ENCODE results near the gene IRF1. TPM values are rescaled to one million over a fixed set of nuclear protein-coding genes. Genes with fewer than 3 reads are reported as not detected.
A peak's percentile ranks its signal among the peaks of the same experiment; 100 is the strongest.

The IRF1 gene
- total RNA-seq, 2 experiments from 2014 or later: 205 to 223 TPM

DNA sequence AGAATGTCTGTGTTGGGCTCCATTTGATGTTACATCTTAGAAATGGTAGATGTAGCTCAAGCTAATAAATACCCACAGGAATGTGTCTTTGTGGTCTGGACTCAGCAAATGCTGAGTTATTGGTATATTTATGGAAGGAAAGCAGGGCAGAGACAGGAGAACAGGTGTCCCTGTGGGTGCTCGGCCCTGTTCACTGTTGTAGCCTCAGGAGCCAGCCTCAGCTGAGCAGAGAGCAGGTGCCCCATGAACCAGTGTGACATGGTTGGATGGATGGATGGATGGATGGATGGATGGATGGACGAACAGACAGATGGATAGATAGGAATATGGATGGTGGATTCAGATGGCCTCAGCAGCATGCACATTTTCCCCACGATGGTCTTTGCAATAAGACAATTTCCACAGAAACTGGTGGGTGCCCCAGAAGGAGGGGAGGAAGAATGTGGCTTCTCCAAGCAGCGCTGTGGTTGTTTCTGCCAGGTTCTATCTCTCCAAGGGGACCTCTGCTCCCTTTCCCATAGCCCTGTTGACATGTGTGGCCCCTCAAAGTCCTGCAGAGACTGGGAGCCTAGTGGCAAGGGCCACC is 8.2 kb upstream of the IRF1 start:
- Mint-ChIP-seq H3K36me3 (no peaks in the 10 kb centered on the region), H3K4me3 (no peak overlapping the region), H3K27me3 (no peaks in the 10 kb centered on the region), H3K9me3 (ENCODE audit: low read depth) (no peaks in the 10 kb centered on the region), H3K27ac (peak overlapping the region; percentile 62), H3K4me1 (peaks cover 57% of the 10 kb centered on the region)
- no peak for DNase-seq
- ATAC-seq: no peak
- CTCF ChIA-PET: interaction anchor here (1.0 to 12.7 kb wide), 9 partner anchors 11 to 321 kb away, joined by 3 to 328 read pairs (median 8); partner anchors contain the start of gene KIF3A

DNA sequence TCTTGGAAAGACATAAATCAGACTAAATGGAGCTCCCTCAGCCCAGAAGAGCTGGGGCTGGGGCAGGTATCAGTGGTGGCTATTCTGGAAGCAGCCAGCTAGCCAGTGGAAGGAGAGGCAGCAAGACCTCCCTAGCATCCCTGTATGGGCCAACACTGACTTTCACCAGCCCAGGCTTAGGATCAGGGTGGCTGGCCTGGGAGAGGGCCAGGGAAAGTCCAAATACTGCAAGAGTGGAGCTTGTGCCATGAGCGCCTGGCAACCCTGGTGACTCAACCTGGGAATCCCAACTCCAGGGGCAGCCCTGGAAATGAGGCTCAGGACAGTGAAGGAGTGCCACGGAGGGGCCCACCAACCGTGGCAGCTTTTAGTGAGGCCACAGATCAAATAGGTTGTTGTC is 7.6 kb upstream of the IRF1 start:
- Mint-ChIP-seq H3K4me3 (no peak overlapping the region), H3K4me1 (peaks cover 63% of the 10 kb centered on the region), H3K27me3 (no peaks in the 10 kb centered on the region), H3K36me3 (no peaks in the 10 kb centered on the region), H3K27ac (peak overlapping the region; percentile 15), H3K9me3 (ENCODE audit: low read depth) (no peaks in the 10 kb centered on the region)
- peak; percentile 40 for DNase-seq
- CTCF ChIA-PET: interaction anchor here (1.0 to 12.7 kb wide), 11 partner anchors 8 to 322 kb away, joined by 3 to 328 read pairs (median 15); partner anchors contain the start of gene KIF3A
- no peak for ATAC-seq

DNA sequence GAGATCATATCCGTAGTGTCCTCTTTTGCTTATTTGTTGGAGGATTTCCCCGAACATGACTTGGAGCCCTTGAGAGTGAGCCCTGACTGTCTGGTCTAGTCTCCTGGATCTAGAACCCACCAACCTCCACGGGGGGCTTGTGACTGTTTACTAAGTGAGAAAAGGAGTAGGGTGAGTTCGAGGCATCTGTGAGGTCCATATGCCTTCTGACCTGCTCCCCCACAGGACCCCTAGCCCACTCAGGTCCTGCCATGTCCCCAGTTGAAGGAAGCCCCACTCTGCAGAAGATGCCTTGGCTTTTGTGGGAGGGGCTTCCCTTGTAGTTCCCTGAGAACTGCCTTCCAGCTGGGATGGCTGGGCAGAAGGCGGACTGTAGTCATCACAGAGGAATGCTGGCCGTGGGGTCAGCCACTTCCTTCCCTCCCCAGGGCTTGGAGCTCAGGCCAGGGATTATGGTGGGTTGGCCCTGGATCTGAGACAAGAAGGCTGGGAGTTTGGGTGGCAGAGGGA is 7.0 kb upstream of the IRF1 start:
- Mint-ChIP-seq H3K4me3 (peak overlapping the region; percentile 87), H3K27me3 (no peaks in the 10 kb centered on the region), H3K4me1 (peaks cover 68% of the 10 kb centered on the region), H3K9me3 (ENCODE audit: low read depth) (no peaks in the 10 kb centered on the region), H3K36me3 (no peaks in the 10 kb centered on the region), H3K27ac (peak overlapping the region; percentile 92)
- ATAC-seq (no peak), DNase-seq (peak; percentile 41)
- CTCF ChIA-PET: interaction anchor here (1.0 to 12.7 kb wide), 13 partner anchors 8 to 323 kb away, joined by 3 to 328 read pairs (median 13); partner anchors contain the start of gene KIF3A

DNA sequence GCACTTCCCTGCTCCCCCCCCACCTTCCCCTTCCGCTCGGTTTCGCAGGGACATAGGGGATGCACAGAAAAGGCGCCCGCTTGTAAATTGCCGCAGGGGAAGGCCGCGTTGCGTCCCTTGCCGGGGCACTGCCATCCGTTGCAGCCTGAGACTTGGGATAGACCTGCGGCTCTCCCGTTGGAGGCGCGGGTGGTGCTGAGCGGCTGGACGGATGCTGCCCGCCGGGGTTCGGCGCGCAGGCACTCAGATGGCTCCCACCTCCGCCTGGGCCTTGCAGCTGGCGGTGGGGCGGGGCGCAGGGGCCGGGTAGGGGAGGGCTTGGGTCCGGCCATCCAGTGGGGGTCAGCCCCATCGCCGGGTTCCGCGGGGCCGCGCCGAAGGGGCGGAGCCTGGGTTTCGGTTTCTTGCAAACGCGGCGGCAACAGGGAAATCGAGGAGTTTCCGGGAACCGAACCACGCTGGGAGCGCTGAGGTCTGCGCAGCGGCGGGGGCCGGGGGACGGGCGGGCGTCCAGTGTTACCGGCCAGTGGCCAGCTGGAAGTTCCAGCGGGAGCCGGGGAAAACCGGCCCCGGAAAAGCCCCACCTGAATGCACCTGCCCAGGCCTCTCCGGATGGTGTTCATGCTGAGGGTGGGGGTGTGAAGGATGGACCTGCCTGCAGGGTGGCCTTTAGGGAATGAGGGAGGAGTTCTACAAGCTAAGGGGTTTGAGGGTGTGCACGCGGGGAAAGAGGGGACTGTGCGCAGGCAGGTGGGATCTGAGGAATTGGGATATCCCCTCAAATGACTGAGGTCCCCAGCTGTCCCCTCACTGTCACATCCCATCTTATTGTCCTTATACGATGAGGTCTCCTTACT is 6.3 kb upstream of the IRF1 start:
- no peaks in the 10 kb centered on the region for H3K36me3 Mint-ChIP-seq
- H3K4me1 Mint-ChIP-seq: peaks cover 75% of the 10 kb centered on the region
- peak; percentile 48 for ATAC-seq
- H3K4me3 Mint-ChIP-seq: peak overlapping the region; percentile 87
- peak overlapping the region; percentile 92 for H3K27ac Mint-ChIP-seq
- H3K9me3 Mint-ChIP-seq (ENCODE audit: low read depth): no peaks in the 10 kb centered on the region
- peak; percentile 89 for DNase-seq
- no peaks in the 10 kb centered on the region for H3K27me3 Mint-ChIP-seq
- CTCF ChIA-PET: interaction anchor here (0.7 to 12.7 kb wide), 23 partner anchors 9 to 323 kb away, joined by 3 to 328 read pairs (median 8); no protein-coding TSS in a partner anchor

DNA sequence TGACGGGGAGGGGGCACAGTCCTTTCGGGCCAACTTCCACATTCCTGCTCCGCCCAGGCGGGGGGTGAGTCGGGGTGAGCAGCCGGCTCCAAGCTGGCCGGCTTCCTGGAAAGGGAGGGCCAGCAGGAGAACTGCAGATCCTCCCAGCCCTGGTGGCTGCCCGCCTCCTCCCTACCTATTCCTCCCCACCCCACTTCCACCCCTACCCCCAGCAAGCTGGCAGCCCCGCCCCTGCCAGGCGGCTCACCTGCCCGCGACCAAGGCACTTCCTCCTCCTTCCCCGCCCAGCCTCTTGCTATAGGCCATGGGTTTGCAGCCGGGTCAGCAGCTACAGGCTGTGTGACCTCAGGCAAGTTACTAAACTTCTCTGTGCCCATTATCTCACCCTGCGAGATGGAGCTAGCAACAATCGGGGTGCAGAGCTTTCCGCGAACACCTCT is 5.6 kb upstream of the IRF1 start:
- peak overlapping the region; percentile 92 for H3K27ac Mint-ChIP-seq
- peak; percentile 66 for ATAC-seq

DNA sequence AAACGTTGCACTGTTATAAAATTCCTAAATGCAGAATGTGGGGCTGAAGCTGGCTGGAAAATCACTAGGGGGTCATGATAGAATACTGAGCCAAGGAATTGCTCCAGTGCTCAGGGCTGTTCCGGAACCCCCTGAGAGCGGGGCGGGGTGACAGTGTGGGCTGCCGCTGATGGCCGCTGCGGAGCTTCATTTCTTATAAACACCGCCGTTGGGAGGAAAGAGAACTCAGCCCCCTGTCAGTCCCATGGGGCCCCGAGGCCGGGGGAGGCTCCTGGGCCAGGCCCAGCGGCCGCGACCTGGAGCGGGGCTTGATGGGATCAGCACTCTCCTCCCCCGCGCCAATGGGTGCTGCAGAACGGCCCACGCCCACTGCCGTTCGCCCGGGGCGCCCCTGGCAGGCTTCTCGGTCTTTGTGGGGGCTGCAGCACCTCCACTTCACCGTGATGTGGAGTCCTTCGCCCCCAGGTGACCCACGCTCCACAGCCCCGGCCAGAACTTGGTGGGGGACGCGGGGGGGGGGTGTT is 5.2 kb upstream of the IRF1 start:
- DNase-seq: peak; percentile 91
- Mint-ChIP-seq H3K27me3 (no peaks in the 10 kb centered on the region), H3K4me3 (peak overlapping the region; percentile 87), H3K27ac (peak overlapping the region; percentile 92), H3K36me3 (no peaks in the 10 kb centered on the region), H3K9me3 (ENCODE audit: low read depth) (no peaks in the 10 kb centered on the region), H3K4me1 (peaks cover 74% of the 10 kb centered on the region)
- ATAC-seq: peak; percentile 55
- CTCF ChIA-PET: interaction anchor here (0.7 to 12.7 kb wide), 19 partner anchors 10 to 324 kb away, joined by 3 to 328 read pairs (median 9); no protein-coding TSS in a partner anchor

More for the DNA sequence above, 5.6 kb upstream of the IRF1 start:
- Mint-ChIP-seq H3K9me3 (ENCODE audit: low read depth) (no peaks in the 10 kb centered on the region), H3K4me1 (peaks cover 79% of the 10 kb centered on the region), H3K4me3 (peak overlapping the region; percentile 87), H3K27me3 (no peaks in the 10 kb centered on the region), H3K36me3 (no peaks in the 10 kb centered on the region)
- DNase-seq: peak; percentile 97
- CTCF ChIA-PET: interaction anchor here (0.7 to 12.7 kb wide), 22 partner anchors 10 to 324 kb away, joined by 3 to 328 read pairs (median 8); no protein-coding TSS in a partner anchor

DNA sequence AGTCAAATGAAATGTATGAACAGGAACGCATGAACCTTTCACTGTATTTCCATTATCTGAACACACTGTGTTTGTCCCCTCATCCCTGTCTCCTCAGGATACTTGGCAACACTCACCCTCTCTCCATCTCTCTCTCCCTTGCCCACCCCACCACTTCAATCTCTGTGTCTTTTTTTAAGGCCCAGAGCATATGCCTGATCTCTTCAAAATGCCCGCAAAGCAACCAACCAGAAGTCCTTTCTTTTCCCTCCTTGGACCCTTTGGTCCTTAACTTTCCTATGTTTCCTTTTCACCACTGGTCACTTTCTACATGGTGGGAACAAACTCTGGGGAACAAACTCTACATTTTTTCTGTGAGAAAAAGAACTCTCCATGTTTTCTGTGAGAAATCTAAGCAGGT is 3.2 kb upstream of the IRF1 start:
- H3K4me3 Mint-ChIP-seq: no peak overlapping the region
- no peaks in the 10 kb centered on the region for H3K9me3 Mint-ChIP-seq (ENCODE audit: low read depth)
- H3K27ac Mint-ChIP-seq: peak overlapping the region; percentile 92
- peaks cover 12% of the 10 kb centered on the region for H3K36me3 Mint-ChIP-seq
- no peaks in the 10 kb centered on the region for H3K27me3 Mint-ChIP-seq
- no peak for DNase-seq
- no peak for ATAC-seq
- H3K4me1 Mint-ChIP-seq: peaks cover 58% of the 10 kb centered on the region
- CTCF ChIA-PET: interaction anchor here (2.1 to 5.8 kb wide), 2 partner anchors 74 to 82 kb away, joined by 4 to 32 read pairs; no protein-coding TSS in a partner anchor

DNA sequence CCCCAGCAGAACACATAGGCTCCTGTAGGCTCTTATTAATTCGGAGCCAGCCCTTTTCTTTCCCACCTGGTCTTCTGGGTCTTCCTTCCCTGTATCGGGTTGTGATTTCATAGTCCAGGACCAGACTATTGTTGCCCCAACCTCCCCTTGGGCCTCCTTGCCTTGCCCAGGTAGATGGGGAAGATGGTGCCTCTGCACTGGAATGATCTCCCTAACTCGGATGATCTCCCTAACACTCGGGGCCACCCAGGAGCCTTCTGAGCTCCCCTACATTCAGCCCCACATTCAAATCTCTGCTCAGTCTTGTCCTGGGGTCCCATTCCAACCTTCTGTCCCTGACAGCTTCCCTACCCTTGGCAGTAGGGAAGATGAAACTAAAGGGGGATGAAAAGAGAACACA is 2.7 kb upstream of the IRF1 start:
- Mint-ChIP-seq H3K27me3 (no peaks in the 10 kb centered on the region), H3K4me3 (no peak overlapping the region), H3K4me1 (peaks cover 53% of the 10 kb centered on the region), H3K9me3 (ENCODE audit: low read depth) (no peaks in the 10 kb centered on the region), H3K36me3 (peaks cover 18% of the 10 kb centered on the region), H3K27ac (peak overlapping the region; percentile 92)
- no peak for ATAC-seq
- peak; percentile 38 for DNase-seq
- CTCF ChIA-PET: interaction anchor here (2.1 to 7.3 kb wide), 4 partner anchors 14 to 82 kb away, joined by 4 to 85 read pairs (median 44); no protein-coding TSS in a partner anchor

DNA sequence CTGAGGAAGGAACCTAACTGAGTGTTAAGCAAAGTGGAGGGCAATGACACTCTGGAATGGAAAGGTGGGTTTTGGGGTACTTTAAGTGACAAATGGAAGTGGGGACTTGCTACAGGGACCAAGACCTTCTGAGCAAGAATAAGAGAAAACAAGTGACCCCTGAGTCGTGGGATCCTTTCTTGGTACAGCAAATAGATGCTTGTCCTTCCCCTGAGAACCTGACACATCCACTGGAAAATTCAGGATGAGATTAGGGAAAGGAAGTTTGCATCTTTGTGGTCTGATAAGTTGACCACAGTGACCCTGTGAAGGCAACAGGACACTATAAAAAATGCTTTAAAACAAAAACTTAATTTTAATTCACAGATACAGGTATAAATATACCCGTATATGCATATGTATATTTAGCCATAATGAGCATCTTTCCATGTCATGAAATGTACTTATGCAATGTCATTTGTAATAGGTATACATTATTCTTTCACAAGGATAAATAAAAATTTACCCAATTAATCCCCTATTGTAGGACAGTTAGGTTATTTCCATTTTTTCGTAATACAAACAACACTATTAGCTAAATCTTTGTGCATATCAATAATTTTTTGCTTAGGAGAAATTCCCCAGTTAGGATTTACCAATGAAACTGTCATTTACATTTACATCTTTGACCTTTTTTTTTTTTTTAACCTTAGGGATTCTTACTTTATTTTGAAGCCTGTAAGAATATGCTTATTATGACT is 2.0 kb upstream of the IRF1 start:
- H3K9me3 Mint-ChIP-seq (ENCODE audit: low read depth): no peaks in the 10 kb centered on the region
- H3K36me3 Mint-ChIP-seq: peaks cover 25% of the 10 kb centered on the region
- DNase-seq (no peak), ATAC-seq (no peak)
- CTCF ChIA-PET: interaction anchor here (1.2 to 9.2 kb wide), 9 partner anchors 9 to 81 kb away, joined by 4 to 85 read pairs (median 15); no protein-coding TSS in a partner anchor
- H3K27ac Mint-ChIP-seq: peak overlapping the region; percentile 97
- H3K4me3 Mint-ChIP-seq: peak overlapping the region; percentile 86
- peaks cover 53% of the 10 kb centered on the region for H3K4me1 Mint-ChIP-seq
- no peaks in the 10 kb centered on the region for H3K27me3 Mint-ChIP-seq

DNA sequence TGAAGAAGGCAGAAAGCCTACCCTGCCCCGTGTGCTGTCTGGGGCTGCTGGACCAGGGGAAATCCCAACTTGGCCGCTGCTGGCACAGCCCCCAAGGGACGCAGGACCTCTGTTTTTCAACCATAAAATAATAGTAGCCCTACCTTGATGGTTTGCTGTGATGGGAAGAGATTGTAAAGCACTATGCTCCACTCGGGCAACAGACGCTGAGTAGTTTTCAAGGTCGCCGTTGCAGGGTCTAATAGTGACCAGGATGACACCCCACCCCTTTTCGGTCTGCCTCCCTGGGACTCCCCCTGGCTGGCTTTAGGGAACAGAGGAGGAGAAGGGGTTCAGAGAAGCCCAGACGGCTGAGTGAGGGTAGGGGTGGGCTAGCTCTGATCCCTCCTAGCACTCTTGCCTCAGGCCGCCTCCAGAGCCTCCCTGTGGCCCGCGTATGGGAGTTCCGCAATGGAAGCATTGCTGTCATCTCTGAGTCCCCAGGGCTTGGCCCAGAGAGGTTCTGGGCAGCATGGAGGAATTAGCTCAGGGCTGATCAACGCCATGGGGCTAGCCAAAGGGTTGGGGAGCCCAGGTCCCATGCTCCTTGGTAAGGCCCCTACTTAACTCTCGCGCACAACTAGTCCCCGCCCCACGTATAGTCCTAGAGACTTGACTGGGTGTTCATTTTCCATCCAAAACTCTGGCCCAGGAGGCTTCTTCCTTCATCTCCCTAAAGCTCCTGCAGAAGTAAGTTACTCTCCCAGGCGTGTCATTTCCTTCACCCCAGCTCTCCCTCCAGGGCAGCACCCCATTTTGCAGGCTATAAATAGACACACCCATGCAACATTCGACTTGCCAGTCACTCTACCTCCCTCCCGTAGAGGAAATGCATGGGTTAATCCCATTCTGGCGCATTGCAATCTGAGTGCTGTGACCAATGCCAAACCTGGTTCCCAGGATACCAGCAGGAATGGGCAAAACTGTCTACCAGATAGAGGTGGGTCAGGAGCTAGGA is 1.1 kb upstream of the IRF1 start:
- CTCF ChIA-PET: interaction anchor here (0.7 to 9.2 kb wide), 21 partner anchors 9 to 428 kb away, joined by 3 to 85 read pairs (median 9); partner anchors contain the start of gene CCNI2
- ATAC-seq (peak; percentile 5), DNase-seq (peak; percentile 73)
- H3K27ac Mint-ChIP-seq: peak overlapping the region; percentile 97
- H3K36me3 Mint-ChIP-seq: peaks cover 34% of the 10 kb centered on the region
- H3K9me3 Mint-ChIP-seq (ENCODE audit: low read depth): no peaks in the 10 kb centered on the region
- no peaks in the 10 kb centered on the region for H3K27me3 Mint-ChIP-seq
- H3K4me3 Mint-ChIP-seq: peak overlapping the region; percentile 86
- H3K4me1 Mint-ChIP-seq: peaks cover 57% of the 10 kb centered on the region

DNA sequence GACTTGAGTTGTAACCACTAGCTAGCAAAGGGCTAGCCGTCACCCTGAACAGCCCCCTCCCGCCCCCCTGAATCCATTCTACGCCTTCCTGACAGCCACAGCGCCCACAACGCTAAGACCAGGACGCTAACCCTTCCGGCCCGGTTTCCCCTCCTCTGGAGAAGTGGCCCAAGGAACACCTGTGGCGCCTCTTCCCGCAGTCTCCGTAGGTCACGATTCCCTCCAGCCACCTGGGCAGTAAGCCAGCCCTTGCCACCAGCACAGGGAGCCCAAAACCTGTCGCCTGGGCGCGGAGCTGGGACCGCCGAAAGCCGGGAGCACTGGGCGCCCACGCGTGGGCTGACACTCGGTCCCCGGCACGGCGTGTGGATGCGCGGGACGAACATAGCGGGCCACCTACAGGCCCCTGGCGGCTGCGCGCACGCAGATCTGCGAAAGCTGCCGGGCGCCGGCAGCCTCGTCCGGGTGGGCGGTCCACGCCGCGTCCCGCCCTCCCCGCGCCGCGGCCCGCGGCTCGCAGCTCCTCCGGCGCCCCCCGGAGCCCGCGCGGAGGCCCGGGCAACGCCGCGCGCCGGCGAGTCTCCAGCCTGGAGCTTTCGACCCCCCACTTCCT is 596 bp downstream of the IRF1 start:
- no peaks in the 10 kb centered on the region for H3K9me3 Mint-ChIP-seq (ENCODE audit: low read depth)

More for the DNA sequence above, 596 bp downstream of the IRF1 start:
- CTCF ChIA-PET: interaction anchor here (1.0 to 9.2 kb wide), 19 partner anchors 10 to 257 kb away, joined by 3 to 85 read pairs (median 10); partner anchors contain the start of gene CCNI2
- H3K4me1 Mint-ChIP-seq: peaks cover 68% of the 10 kb centered on the region
- H3K36me3 Mint-ChIP-seq: peaks cover 51% of the 10 kb centered on the region
- H3K27me3 Mint-ChIP-seq: no peaks in the 10 kb centered on the region
- DNase-seq (peak; percentile 67), ATAC-seq (no peak)
- H3K27ac Mint-ChIP-seq: peak overlapping the region; percentile 91
- peak overlapping the region; percentile 95 for H3K4me3 Mint-ChIP-seq

Data from activated CD8-positive, alpha-beta memory T cell treated with anti-CD3 and anti-CD28 coated beads, Interleukin-2, amount 10 ng/mL, durations not matched to agents 7 days and 5 days (primary cell).